GM21737 (cell line): ENCODE measurements around the gene SUSD4.

ENCODE experiments used
- ATAC-seq: cut with Tn5 transposase; IDR thresholded peaks from one replicate; pipeline ENCODE4 v1.9.1; 2021; ENCODE audit warnings: mild to moderate bottlenecking, moderate library complexity; ENCODE audit not compliant: unreplicated experiment

Gene SUSD4

DNA sequence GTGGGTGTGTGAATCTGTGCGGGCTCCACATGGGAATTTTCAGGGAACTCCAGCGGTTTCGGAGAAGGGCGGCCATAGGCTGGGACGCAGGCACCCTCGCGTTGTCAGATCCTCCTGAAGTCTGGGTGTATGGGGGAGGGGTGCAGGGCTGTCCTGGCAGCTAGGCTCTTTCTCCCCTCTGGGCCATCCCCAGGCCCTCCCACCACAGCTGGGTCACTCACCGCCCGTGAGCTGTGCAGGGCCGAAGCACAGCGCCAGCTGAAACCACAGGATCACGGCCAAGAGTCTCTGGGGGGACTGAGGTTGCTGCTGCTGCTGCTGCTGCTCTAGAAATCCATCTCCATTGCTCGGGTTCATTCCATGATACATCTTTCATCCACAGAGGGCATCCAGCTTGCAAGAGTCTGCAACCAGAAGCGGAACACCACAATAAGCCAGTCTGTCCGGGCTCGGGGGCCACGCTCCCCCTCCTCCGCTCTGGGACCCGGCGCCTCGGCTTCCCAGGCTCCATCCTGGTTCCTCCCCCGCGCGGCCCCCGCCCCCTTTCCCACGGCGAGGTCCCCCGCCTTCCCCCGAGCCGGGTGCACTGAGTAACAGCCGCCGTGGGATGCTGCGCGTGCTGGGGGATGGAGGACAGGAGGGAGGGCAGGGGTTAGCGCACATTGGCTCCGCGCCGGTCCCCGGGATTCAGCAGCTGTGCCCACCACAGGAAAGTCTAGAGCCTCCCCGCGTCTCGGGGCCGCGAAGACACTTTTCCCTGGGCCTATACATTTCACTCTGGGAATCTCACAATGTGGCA, 720 bp downstream of the SUSD4 start:
- ATAC-seq = no peak

DNA sequence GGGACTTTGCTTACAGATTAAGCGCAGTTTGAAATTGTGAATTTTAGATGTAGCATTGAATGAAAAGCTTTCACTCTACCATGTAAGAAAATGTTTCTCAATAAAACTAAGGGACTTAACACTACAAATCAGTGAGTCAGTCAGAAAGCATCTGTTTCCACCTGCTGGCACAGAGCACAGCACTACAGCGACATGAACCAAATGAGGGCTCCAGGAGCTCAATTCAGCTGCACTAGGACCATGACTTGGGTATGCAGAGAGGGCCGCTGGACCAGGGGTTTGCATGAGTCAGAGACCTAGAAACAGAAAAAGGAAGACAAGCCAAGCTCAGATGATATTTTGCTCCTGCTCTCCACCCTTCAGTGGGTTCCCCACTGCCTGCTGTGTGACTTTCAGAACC, 5.2 kb downstream of the SUSD4 start:
- ATAC-seq = no peak

DNA sequence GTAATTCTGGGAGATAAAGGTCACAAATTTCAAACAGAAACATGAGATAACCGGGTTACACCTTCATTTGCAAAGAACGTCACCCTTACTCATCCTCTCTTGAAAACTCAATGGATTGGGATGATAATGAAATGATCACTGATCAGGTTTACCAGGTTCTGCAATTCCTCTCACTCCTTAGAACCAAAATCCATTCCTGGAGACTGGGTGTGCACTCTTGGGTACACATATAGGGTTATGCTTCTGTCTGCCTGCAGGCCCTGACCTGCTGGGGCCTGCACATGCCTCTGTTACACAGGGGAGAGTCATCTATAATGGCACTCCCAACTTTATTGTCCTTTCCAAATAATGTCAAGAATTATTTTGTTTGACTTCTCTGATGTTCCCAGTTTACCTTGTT, 8.3 kb downstream of the SUSD4 start:
- ATAC-seq = no peak

DNA sequence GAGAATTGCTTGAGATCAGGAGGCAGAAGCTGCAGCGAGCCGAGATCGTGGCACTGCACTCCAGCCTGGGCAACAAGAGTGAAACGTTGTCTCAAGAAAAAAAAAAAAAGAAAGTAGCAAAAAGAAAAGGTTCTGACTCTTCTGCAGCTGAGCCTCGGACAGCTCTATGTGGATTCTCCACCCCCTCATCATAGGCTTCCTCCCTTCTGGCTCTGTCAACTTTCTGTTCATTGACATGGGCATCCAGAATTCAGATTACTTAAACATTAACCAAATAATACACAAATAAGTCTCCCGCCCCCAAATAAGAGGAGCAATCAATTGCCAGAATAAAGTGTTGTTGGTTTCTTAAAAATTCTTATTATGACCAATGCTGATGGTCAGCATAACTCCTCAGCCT, 10.0 kb downstream of the SUSD4 start:
- no peak for ATAC-seq

DNA sequence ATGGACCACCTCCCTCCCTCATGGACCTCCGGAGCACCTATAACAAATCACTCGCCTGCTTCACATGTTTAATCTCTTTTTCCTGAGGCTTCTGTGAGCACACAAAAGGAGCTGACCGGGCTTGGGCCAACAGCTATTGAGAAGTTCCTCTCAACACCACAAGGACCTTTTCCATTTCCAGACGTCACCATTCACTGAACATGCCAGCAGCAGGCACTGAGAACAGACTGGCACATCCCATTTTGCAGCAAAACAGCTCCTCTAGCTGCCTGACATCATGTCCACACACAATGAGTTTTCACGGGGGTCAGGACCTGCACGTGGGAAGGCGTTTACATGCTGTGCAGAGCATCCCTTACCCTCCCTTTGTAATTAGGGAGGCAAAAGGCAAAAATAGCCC, 11.0 kb downstream of the SUSD4 start:
- ATAC-seq = no peak

DNA sequence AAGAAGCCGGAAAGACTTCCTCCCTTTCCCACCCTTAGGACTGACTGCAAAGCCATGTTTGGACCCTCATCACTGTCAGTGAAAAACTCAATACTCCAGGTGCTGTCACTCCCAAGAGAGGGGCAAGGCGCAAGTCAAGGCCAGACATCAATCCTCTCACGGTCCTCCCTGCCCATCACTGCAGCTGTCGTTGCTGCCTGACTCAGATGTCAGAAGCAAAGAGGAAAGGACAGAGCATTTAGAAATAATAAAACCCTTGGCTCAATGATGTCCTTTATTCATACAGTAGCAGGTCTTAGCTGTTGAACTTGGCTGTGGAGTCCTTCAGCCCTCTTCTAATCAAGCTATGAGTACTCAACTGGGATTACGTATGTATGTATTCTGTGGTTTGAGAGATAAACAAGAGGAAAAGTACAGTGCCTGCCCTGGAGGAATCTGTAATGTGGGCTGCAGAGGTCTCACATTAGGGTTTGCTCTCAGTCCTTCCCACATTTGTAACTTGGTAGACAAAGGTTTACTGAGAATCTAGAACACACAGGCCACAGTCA, 13.5 kb downstream of the SUSD4 start:
- no peak for ATAC-seq

DNA sequence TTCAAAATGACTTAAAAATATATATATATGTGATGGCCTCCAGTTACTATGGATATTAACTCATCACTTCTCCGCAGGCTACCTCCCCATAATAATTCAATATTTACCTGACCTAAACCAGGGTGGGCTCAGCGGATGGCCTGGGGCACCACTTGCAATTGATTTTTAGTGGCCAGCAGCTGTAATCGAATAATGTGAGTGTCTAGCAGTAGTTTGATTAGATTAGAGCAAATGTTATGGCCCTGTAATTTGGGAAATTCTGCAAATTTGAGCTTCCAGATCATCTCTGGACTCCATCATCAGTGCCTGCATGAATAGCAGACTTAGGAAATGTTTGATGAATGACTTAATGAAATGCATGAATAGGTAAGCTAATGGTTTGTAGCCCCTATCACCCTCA, 14.7 kb downstream of the SUSD4 start:
- ATAC-seq = no peak

DNA sequence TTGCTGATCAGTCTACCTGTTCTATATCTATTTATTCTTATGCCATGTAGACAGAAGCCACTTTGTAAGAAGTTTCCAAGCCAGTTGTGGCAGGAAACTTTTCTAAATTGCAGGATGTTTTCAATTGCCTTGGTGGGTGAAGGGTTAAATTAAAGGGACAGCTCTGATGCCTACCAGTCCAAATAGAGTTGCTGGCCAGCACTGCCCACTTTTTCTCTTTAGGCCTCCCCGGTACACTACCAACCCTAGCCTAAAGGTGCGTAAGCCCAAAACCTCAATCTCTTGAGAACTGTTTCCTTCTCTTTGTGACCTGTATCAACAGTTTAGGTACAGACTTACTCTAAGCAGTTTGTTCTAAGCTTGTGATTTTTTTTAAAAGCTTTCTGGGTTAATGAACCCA, 15.5 kb downstream of the SUSD4 start:
- no peak for ATAC-seq

DNA sequence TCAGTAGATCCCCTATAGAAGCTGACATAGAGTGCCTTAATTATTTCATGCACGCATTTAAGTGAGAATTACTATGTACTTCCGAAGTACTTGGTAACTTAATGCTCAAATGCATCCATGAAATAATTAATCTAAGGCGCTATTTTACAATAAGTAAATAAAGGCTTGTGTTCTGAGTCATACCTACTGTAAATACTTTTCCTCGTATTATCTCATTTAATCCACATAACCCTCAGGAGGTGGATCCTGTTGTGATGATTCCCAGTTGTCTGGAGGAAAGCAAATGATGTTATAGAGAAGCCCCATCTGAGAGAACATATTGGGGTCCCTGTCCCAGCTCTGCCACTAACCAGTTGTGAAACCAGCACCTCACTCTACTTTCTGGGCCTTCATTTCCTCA, 16.4 kb downstream of the SUSD4 start:
- ATAC-seq = no peak

DNA sequence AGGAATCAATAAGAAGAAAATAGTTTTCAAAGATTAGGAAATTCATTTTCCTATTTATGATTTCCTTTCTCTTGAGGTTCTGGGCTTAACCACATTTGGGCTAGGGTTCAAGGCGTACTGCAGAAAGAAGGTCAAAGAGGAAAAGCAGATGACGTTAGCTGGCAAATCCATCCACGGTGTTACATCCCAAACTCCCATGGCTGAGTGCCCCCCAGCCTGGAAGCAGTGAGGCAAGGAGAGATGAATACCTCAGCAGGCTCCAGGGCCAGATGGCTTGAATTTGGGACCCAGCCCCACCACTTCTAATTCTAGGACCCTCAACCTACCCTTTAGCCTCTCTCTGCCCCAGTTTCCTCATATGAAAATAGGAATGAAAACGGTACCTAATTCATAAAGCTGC, 17.7 kb downstream of the SUSD4 start:
- no peak for ATAC-seq

DNA sequence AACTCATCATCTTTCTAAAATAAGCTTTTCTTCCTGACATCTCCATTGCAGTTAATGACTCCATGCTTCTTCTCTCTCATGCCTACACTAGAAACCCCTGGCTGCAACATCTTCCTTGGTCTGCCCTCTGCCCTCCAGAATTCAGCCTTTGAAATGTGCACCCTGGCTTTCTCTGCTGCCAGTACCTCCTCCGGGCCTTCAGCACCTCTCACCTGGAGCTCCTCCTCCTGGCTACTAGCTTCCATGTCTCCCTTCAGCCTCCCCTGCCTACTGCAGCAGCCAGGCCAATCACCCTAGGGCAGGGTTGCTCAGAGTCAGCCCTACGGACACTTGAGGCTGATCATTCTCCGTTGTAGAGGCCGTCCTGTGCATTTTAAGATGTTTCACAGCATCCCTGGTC, 18.3 kb downstream of the SUSD4 start:
- ATAC-seq = no peak

DNA sequence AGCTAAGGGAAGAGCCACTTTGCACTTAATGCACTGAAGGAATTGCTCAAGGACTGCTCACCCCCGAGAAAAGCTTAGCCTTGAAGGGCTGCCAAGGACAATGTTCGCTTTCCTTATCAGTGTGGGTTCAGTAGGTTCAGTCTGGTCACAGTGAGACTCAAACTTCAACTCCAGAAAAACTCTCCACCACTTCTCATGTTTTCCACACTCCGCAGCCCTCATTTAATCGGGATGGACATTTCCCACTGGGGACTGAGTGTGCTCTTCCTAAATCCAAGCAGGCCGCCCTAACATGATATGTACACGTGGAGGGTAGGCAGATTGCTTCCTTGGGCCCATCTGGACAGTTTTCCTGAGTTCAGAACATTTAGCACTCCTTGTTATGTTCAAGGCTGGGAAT, 19.5 kb downstream of the SUSD4 start:
- ATAC-seq = no peak

DNA sequence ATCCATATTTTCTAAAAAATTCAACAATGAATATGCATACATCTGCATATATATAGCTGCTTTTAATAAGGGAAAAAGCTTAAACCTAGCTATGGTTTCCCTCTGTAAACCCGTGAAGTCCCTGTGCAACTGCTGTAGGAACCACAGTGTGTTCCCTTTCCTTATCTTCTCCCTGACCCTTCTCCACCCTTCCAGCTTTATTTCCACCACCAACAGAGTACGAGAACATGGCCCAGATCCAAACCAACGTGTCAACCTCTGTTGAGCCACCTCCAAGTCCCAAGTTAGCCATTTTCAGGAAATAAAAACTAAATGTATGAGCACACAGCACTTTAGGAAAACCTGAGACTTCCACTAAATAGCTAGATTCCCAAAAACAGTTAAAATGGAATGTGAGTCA, 20.3 kb downstream of the SUSD4 start:
- no peak for ATAC-seq

DNA sequence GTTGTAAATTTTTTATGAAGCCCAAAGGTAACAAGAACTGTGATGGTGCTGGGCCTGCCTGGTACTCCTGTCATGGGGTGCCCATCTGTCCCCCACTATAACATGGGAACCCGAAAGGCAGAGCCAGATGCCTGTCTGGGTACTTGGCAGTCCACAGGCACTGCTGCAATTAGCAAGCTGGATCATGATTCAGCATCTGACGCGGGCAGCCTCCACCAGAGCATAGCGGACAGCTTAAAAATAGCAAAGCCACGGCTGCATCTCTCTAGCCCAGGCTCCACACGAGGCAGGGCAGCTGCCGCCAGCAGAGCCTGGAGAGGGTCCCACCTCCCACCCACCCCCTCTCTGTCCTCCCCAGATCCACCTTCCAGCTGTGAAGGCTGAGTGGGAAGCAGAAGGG, 22.9 kb downstream of the SUSD4 start:
- no peak for ATAC-seq

DNA sequence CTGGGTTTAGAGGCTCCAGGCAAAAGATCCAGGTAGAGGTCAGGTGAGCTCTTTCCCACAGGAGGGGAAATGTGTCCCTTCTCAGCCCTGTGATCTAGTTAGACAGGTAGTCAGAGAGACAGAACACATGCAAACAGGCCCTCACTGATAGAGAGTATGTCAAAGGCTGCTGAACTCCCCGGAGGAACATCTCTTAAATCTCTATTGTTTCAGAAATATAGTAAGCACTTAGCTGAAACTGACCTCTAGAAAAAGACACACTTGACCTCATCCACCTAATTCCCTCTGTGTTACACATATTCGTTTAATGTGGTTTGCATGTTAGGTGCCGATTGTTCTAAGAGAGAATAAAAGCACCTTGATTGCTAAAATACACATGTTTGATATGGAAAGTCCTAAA, 23.3 kb downstream of the SUSD4 start:
- no peak for ATAC-seq

DNA sequence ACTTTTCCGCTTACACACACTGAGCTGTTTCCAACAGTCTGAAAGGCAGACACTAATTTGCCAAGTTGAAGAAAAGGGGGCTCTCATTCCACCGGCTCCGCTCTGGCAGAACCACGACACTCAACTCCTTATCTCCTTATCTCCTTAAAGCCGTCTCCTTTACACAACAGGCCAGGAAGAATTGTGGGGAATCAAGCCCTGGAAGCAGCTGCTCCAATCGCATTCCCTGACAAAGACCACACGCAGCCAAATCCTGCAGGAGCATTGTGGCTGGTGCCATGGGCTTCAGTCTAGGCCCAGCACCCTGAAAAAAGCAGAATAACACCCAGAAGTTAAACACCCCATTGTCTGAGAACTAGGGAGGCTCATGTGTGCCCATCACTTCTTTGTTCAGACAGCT, 24.1 kb downstream of the SUSD4 start:
- no peak for ATAC-seq

DNA sequence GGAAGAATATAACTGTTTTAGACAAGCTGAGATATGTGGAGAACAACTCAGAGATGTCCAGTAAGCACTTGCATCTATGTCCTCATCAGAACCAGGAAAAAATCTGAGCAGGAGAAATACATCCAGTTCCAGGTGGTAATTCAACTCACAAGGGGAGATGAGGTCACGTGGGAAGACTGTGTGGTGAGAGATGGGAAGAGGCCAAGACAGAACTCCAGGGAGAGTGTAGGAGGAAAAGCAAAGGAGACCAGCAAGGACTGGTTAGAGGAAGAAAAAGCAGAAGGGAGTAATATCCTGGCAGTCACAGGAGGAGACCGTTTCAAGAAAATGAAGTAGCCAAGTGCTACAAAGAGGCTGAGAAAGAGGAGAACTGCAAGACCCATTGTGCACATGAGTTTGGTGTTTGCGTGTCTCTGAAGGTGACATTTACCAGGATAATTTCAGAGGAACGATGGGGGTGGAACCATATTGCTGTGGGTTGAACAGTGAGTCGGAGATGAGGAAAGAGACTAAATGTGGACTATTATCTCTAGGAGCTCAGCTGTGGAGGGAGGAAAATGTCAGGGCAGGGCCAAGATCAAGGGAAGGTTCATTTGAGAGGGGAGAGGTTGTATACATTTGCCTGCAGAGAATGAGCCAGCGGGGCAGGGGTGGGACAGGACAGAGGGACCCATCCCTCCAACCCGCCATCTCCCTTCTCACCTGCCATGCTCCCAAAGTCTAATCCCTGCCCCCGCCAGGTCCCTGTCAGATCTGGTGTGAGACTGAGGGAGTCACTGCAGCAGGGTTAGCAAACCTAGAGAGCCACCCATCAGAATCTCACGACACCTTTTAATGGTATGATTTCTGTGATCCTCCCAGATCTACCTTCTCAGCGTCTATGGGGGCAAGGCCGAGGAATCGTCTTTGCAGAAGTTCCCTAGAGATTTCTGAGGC, 24.9 kb downstream of the SUSD4 start:
- no peak for ATAC-seq

DNA sequence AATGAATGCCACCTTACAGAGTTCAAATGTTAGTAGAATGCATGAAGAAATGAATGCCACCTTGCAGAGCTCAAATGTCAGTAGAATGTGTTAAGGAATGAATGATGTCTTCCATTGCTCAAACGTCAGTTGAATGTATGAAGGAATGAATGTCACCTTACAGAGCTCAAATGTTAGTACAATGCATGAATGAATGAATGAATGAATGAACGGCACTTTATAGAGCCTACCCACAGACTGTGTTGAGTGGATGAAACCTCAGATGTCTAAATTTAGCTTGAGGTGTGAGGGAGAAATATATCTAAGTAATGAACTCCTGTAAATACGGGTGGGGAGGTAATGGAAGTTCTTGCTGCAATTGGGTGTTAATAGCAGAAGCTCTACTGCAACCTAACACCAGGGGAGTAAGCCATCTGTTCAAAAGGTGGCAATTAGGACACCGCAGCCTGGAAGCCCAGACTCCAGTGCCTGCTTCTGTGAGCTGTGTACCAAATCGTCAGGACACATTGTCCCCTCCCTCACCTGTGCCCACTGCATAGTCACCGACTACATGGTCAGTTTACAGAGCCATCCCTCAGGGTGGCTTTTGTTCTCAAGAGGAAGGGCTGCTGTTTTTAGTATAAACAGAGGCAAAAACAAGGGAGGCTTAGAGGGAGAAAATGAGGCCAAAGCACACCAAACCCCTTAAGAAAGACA, 26.7 kb downstream of the SUSD4 start:
- ATAC-seq = no peak

DNA sequence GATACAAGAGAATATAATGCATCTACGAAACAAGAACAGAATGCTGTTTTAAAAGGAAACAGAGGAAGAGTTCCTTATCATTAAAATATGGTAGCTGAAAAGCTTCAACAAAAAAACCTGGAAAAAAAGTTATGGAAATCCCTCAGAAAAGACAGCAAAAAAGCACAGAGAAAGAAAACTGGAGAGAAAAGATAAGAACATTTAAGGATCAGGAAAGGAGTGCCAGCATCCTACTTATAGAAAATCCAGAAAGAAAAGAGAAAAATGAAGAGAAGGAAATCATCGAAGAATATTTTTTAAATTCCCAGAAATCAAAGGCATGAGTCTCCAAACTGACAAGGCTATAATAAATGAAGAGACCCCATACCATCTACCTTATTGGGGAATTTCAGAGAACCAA, 29.8 kb downstream of the SUSD4 start:
- no peak for ATAC-seq

DNA sequence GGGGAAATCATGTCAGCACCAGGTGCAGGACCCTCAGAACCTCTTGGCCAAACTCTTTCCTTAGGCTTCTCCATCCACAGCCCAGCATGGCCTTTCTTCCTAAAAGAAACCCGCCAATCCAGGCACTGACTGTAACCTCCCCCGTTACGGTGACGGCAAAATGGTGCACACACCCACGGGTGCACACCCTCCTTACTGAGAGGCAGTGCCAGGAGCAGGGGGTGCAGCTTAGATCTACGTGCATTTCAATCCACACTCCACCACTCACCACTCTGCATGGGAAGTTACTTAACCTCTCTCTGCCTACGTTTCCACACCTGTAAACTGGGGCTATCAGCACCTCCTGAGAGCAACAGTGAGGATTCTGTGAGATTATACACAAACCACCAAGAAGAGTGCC, 31.0 kb downstream of the SUSD4 start:
- ATAC-seq = no peak

DNA sequence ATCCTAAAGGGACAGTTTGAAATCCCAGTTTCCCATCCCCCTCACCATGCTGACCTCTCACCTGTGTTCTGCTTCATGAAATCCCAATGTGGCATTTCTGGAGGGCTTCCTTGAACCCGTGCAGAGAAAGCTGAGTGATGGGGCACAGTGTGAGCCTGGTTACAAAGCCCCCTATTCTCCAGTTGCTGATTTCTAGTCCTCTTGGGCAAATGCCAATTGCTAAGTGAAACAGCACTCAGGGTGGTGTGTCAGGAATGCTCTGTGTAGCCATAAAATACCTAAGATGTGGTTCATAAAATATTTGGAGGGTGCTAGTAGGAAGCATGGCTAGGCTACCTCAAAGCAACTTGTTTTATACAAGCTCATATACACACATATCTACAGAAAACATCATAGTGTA, 32.0 kb downstream of the SUSD4 start:
- no peak for ATAC-seq
